ENCODE results near the gene CPNE5. TPM values are rescaled to one million over a fixed set of nuclear protein-coding genes. Genes with fewer than 3 reads are reported as not detected.

The CPNE5 gene
- total RNA-seq, 1 experiment from 2014 or later, result not detected

- Histone ChIP-seq H3K4me1 (no peaks in the 10 kb centered on the region), H3K9me3 (no peaks in the 10 kb centered on the region), H3K4me3 (ENCODE audit: low read depth, low read length) (no peak overlapping the region), H3K36me3 (ENCODE audit: control insufficient read depth, insufficient read depth, low read length) (no peaks in the 10 kb centered on the region), H3K27me3 (replicated peaks; ENCODE audit: control insufficient read depth, insufficient read depth, low read length) (no peaks in the 10 kb centered on the region)
- Mint-ChIP-seq H3K27me3 (ENCODE audit: insufficient read depth, unreplicated experiment) (peaks cover 2% of the 10 kb centered on the region), H3K36me3 (ENCODE audit: insufficient read depth, unreplicated experiment) (no peaks in the 10 kb centered on the region), H3K9me3 (ENCODE audit: unreplicated experiment) (no peaks in the 10 kb centered on the region), H3K27ac (ENCODE audit: unreplicated experiment) (no peak overlapping the region), H3K4me3 (ENCODE audit: unreplicated experiment) (no peak overlapping the region), H3K4me1 (ENCODE audit: low read depth, unreplicated experiment) (peaks cover 13% of the 10 kb centered on the region)
- DNase-seq, result peak; percentile 75 to 87
- CTCF ChIA-PET, result interaction anchor here (0.5 to 1.6 kb wide), 22 partner anchors 13 to 767 kb away, joined by 3 to 10 read pairs (median 4); partner anchors contain the start of gene CDKN1A
- intact Hi-C loops (cut with micrococcal nuclease; ENCODE audit: unreplicated experiment), result loop anchor here (1.0 to 10.0 kb wide), 2 partner anchors 74 to 136 kb away; no protein-coding TSS in a partner anchor
- POLR2A ChIA-PET, result interaction anchor here (0.6 kb wide), 3 partner anchors 50 to 1212 kb away, joined by 3 to 6 read pairs (median 3); no protein-coding TSS in a partner anchor
- no TSS peak for BruUV-seq (replicated peaks)
- TF ChIP-seq, protein P1, sequence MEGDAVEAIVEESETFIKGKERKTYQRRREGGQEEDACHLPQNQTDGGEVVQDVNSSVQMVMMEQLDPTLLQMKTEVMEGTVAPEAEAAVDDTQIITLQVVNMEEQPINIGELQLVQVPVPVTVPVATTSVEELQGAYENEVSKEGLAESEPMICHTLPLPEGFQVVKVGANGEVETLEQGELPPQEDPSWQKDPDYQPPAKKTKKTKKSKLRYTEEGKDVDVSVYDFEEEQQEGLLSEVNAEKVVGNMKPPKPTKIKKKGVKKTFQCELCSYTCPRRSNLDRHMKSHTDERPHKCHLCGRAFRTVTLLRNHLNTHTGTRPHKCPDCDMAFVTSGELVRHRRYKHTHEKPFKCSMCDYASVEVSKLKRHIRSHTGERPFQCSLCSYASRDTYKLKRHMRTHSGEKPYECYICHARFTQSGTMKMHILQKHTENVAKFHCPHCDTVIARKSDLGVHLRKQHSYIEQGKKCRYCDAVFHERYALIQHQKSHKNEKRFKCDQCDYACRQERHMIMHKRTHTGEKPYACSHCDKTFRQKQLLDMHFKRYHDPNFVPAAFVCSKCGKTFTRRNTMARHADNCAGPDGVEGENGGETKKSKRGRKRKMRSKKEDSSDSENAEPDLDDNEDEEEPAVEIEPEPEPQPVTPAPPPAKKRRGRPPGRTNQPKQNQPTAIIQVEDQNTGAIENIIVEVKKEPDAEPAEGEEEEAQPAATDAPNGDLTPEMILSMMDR (IDR thresholded peaks at IDR 0.05; ENCODE audit: insufficient read depth in 1 of 2, low read depth in 1 of 2, low read length in 1 of 2, severe bottlenecking in 1 of 2, unreplicated experiment in 1 of 2), result peak; percentile 94 to 99
These were observed 80.0 kb downstream of the CPNE5 start for GRCh38 chr6:36759148-36759759.

- H3K4me3 Mint-ChIP-seq (ENCODE audit: unreplicated experiment), result peak overlapping the region; percentile 53
- CTCF ChIA-PET, result interaction anchor here (0.6 to 1.6 kb wide), 17 partner anchors 9 to 473 kb away, joined by 3 to 10 read pairs (median 3); partner anchors contain the start of gene CDKN1A
- peaks cover 2% of the 10 kb centered on the region for H3K27me3 Mint-ChIP-seq (ENCODE audit: insufficient read depth, unreplicated experiment)
- H3K4me1 ChIP-seq, result no peaks in the 10 kb centered on the region
- H3K4me1 Mint-ChIP-seq (ENCODE audit: low read depth, unreplicated experiment), result peaks cover 13% of the 10 kb centered on the region
- no peak overlapping the region for H3K4me3 ChIP-seq (ENCODE audit: low read depth, low read length)
- H3K36me3 ChIP-seq (ENCODE audit: control insufficient read depth, insufficient read depth, low read length), result no peaks in the 10 kb centered on the region
- no peaks in the 10 kb centered on the region for H3K27me3 ChIP-seq (replicated peaks; ENCODE audit: control insufficient read depth, insufficient read depth, low read length)
- no peaks in the 10 kb centered on the region for H3K9me3 Mint-ChIP-seq (ENCODE audit: unreplicated experiment)
- TF ChIP-seq, protein P1 (IDR thresholded peaks at IDR 0.05; ENCODE audit: insufficient read depth in 1 of 2, low read depth in 1 of 2, low read length in 1 of 2, severe bottlenecking in 1 of 2, unreplicated experiment in 1 of 2), result no peak
- intact Hi-C loops (cut with micrococcal nuclease; ENCODE audit: unreplicated experiment), result loop anchor here (1.0 to 10.0 kb wide), 2 partner anchors 74 to 135 kb away; no protein-coding TSS in a partner anchor
- no TSS peak for BruUV-seq (replicated peaks)
- no peak overlapping the region for H3K27ac Mint-ChIP-seq (ENCODE audit: unreplicated experiment)
- POLR2A ChIA-PET, result interaction anchor here (0.5 kb wide), 1 partner anchor 143 kb away, joined by 7 read pairs; no protein-coding TSS in a partner anchor
- no peaks in the 10 kb centered on the region for H3K9me3 ChIP-seq
- no peaks in the 10 kb centered on the region for H3K36me3 Mint-ChIP-seq (ENCODE audit: insufficient read depth, unreplicated experiment)
- DNase-seq, result no peak
These were observed 80.6 kb downstream of the CPNE5 start for GRCh38 chr6:36758516-36759147.

- POLR2A ChIA-PET, result interaction anchor here (0.5 kb wide), 1 partner anchor 142 kb away, joined by 7 read pairs; no protein-coding TSS in a partner anchor
- Histone ChIP-seq H3K36me3 (ENCODE audit: control insufficient read depth, insufficient read depth, low read length) (no peaks in the 10 kb centered on the region), H3K9me3 (no peaks in the 10 kb centered on the region), H3K4me3 (ENCODE audit: low read depth, low read length) (no peak overlapping the region), H3K4me1 (no peaks in the 10 kb centered on the region), H3K27me3 (replicated peaks; ENCODE audit: control insufficient read depth, insufficient read depth, low read length) (no peaks in the 10 kb centered on the region)
- H3K9me3 Mint-ChIP-seq (ENCODE audit: unreplicated experiment), result no peaks in the 10 kb centered on the region
- BruUV-seq (replicated peaks), result no TSS peak
- no peak overlapping the region for H3K27ac Mint-ChIP-seq (ENCODE audit: unreplicated experiment)
- TF ChIP-seq, protein P1 (IDR thresholded peaks at IDR 0.05; ENCODE audit: insufficient read depth in 1 of 2, low read depth in 1 of 2, low read length in 1 of 2, severe bottlenecking in 1 of 2, unreplicated experiment in 1 of 2), result no peak
- H3K36me3 Mint-ChIP-seq (ENCODE audit: insufficient read depth, unreplicated experiment), result no peaks in the 10 kb centered on the region
- H3K27me3 Mint-ChIP-seq (ENCODE audit: insufficient read depth, unreplicated experiment), result peaks cover 2% of the 10 kb centered on the region
- no peak for DNase-seq
- CTCF ChIA-PET, result interaction anchor here (0.6 to 1.0 kb wide), 3 partner anchors 10 to 452 kb away, joined by 3 to 4 read pairs (median 4); no protein-coding TSS in a partner anchor
- intact Hi-C loops (cut with micrococcal nuclease; ENCODE audit: unreplicated experiment), result loop anchor here (10.0 kb wide), 1 partner anchor 73 kb away; no protein-coding TSS in a partner anchor
- peaks cover 13% of the 10 kb centered on the region for H3K4me1 Mint-ChIP-seq (ENCODE audit: low read depth, unreplicated experiment)
- no peak overlapping the region for H3K4me3 Mint-ChIP-seq (ENCODE audit: unreplicated experiment)
These were observed 81.2 kb downstream of the CPNE5 start for GRCh38 chr6:36757943-36758508.
